Spleen (tissue), 11 donors: ENCODE results near the gene CDC42EP1. TPM values are rescaled to one million over a fixed set of nuclear protein-coding genes. Genes with fewer than 3 reads are reported as not detected.

Experiments
- DNase-seq: peaks from one replicate; pipeline ENCODE4 v3.0.0-alpha.2; 2020
- H3K27ac ChIP-seq, 8 donors: fragments of 200-600 bp; sonication (generic) in 7 of 8; 1 replicate in 4 of 8; 2 replicates in 4 of 8; pipeline versions ENCODE4 v1.5.0 to v1.8.0; 2016 to 2021; ENCODE audit warnings: inconsistent platforms in 4 of 8, mild to moderate bottlenecking in 4 of 8, moderate library complexity in 1 of 8
- H3K27me3 ChIP-seq, 7 donors: fragments of 200-600 bp; sonication (generic) in 6 of 7; replicated peaks in 1 of 7; 1 replicate in 4 of 7; 2 replicates in 3 of 7; pipeline versions ENCODE4 v1.5.0 to v1.8.0; 2016 to 2021; ENCODE audit warnings: inconsistent platforms in 3 of 7, mild to moderate bottlenecking in 1 of 7
- H3K36me3 ChIP-seq, 6 donors: fragments of 200-600 bp; sonication (generic) in 5 of 6; 1 replicate in 4 of 6; 2 replicates in 2 of 6; pipeline versions ENCODE4 v1.5.0 to v1.8.0; 2016 to 2021; ENCODE audit warnings: inconsistent platforms in 2 of 6
- H3K4me1 ChIP-seq, 6 donors: fragments of 200-600 bp; sonication (generic) in 5 of 6; 1 replicate in 3 of 6; 2 replicates in 3 of 6; pipeline versions ENCODE4 v1.5.0 to v1.8.0; 2016 to 2021; ENCODE audit warnings: inconsistent platforms in 3 of 6
- H3K4me3 ChIP-seq, 8 donors: fragments of 200-600 bp; sonication (generic) in 7 of 8; 1 replicate in 4 of 8; 2 replicates in 4 of 8; pipeline versions ENCODE4 v1.5.0 to v1.8.0; 2016 to 2021; ENCODE audit warnings: inconsistent platforms in 4 of 8, mild to moderate bottlenecking in 4 of 8, moderate library complexity in 2 of 8
- H3K9me3 ChIP-seq, 8 donors: fragments of 200-600 bp; sonication (generic) in 7 of 8; 1 replicate in 4 of 8; 2 replicates in 4 of 8; pipeline versions ENCODE4 v1.5.0 to v1.8.0; 2016 to 2021; ENCODE audit warnings: inconsistent platforms in 4 of 8
- POLR2A ChIP-seq, 3 donors: fragments of 450-650 bp; IDR thresholded peaks; one replicate each; pipeline ENCODE4 v1.5.1; 2017; ENCODE audit warnings: antibody characterized with exemption in 3 of 3, mild to moderate bottlenecking in 1 of 3
- POLR2AphosphoS5 ChIP-seq, 3 donors: sonication (generic); formaldehyde crosslinking; IDR thresholded peaks; one replicate each; pipeline ENCODE4 v1.5.1; 2017; ENCODE audit warnings: antibody characterized with exemption in 3 of 3
- WGBS, 5 donors: extraction: QIAGEN DNeasy Blood & Tissue Kit in 3 of 5; methylation state at CpG; one replicate each; pipeline versions ENCODE4 v1.1.5 to v1.1.7; 2013 to 2018; 5-methylcytosine and 5-hydroxymethylcytosine counted together
- intact Hi-C: fragments of 100-400 bp; cut with DNase I; formaldehyde crosslinking; loops from one replicate; pipeline ENCODE4 v1.15.0; 2023; ENCODE audit warnings: low total_unique reads
- polyA plus RNA-seq, 3 donors: library from polyadenylated mRNA; stranded (reverse); fragments of 200-250 nt; gene quantifications; one replicate each; pipeline ENCODE4 v1.2.1, GENCODE V29; 2013
- total RNA-seq, 7 donors: library from RNA; depleted of rRNA in 3 of 7; stranded (reverse); fragments of >200 nt in 3 of 7; fragmentation: NEBNext Ultra II Directional in 4 of 7; extraction: Animal tissue kit (Norgen Biotek cat#: 25700) in 4 of 7; gene quantifications; one replicate each; pipeline versions ENCODE4 v1.1.0 to v1.2.1, GENCODE V29; 2016 to 2021
- TF ChIP-seq, protein P1 (sequence below), 11 experiments: fragments of 200-600 bp in 7 of 11; fragments of 450-650 bp in 4 of 11; sonication (generic) in 4 of 11; IDR thresholded peaks in 8 of 11; conservative IDR thresholded peaks in 3 of 11; 1 replicate in 7 of 11; 2 replicates in 4 of 11; pipeline versions ENCODE4 v1.4.0 to v1.8.0; 2016 to 2021; ENCODE audit warnings: antibody characterized with exemption in 11 of 11, inconsistent platforms in 4 of 11, mild to moderate bottlenecking in 1 of 11
- donor health status: healthy with polysubstance abuse.
- donor health status: DM: no; HTN: no; CAD: no; lungs with moderate emphysema.
- donor health status: DM: no; HTN: no; CAD: no.
- donor health status: Bipolar disorder and iron deficiency.
- donor health status: healthy.
- donor health status: DM: no; HTN: no; CAD: no.
- donor health status: DM: yes; HTN: yes; CAD: no.

Gene CDC42EP1
- total and polyA plus RNA-seq, 10 donors = 4.6 to 35.7 (median 20.1) TPM

- no peak for DNase-seq
- Histone ChIP-seq H3K27me3 (peaks cover 0 to 35% (median 19%) of the 10 kb centered on the region in 7 donors), H3K4me1 (peaks cover 0 to 61% (median 37%) of the 10 kb centered on the region in 6 donors), H3K27ac (no peak overlapping the region), H3K36me3 (peaks cover 0 to 6% (median 0%) of the 10 kb centered on the region in 6 donors), H3K9me3 (peaks cover 0 to 7% (median 0%) of the 10 kb centered on the region in 8 donors), H3K4me3 (no peak overlapping the region)
- TF ChIP-seq, protein P1, sequence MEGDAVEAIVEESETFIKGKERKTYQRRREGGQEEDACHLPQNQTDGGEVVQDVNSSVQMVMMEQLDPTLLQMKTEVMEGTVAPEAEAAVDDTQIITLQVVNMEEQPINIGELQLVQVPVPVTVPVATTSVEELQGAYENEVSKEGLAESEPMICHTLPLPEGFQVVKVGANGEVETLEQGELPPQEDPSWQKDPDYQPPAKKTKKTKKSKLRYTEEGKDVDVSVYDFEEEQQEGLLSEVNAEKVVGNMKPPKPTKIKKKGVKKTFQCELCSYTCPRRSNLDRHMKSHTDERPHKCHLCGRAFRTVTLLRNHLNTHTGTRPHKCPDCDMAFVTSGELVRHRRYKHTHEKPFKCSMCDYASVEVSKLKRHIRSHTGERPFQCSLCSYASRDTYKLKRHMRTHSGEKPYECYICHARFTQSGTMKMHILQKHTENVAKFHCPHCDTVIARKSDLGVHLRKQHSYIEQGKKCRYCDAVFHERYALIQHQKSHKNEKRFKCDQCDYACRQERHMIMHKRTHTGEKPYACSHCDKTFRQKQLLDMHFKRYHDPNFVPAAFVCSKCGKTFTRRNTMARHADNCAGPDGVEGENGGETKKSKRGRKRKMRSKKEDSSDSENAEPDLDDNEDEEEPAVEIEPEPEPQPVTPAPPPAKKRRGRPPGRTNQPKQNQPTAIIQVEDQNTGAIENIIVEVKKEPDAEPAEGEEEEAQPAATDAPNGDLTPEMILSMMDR (IDR thresholded peaks at IDR 0.05 in 8 of 11, conservative IDR thresholded peaks at IDR 0.05 in 3 of 11) = no peak
- TF ChIP-seq POLR2A (IDR thresholded peaks at IDR 0.05) = no peak
- TF ChIP-seq POLR2AphosphoS5 (IDR thresholded peaks at IDR 0.05) = no peak
- WGBS, 5 donors = 91 to 96% (median 93%) methylated on average over 19 to 23 of the region's 23 CpGs
- intact Hi-C loops = no loop called here
Observed at GRCh38 chr22:37515901-37516300, 44.4 kb upstream of the CDC42EP1 start.

DNA sequence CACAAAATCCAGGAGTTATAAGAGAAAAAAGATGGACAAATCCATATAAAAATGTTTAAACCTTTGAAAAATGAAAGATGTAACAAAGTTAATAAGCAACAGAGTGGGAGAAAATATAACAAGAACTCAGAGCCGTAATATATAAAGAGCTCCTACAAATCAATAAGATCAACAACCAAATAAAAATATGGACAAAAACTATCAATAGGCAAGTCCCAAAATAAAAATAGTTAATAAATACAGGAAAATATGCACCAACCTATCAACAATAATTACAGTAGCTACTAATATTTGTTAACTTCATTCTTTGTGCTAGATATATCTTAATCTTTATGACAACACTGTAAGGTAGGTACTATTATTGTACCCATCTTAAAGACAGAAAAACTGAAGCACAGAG lies 43.8 kb upstream of the CDC42EP1 start:
- intact Hi-C loops = no loop called here
- H3K4me3 ChIP-seq = no peak overlapping the region
- no peak for DNase-seq
- peaks cover 0 to 40% (median 19%) of the 10 kb centered on the region in 7 donors for H3K27me3 ChIP-seq
- no peak overlapping the region for H3K27ac ChIP-seq
- H3K9me3 ChIP-seq = peaks cover 0 to 7% (median 0%) of the 10 kb centered on the region in 8 donors
- TF ChIP-seq POLR2A (IDR thresholded peaks at IDR 0.05) (no peak), POLR2AphosphoS5 (IDR thresholded peaks at IDR 0.05) (no peak)
- TF ChIP-seq, protein P1 (IDR thresholded peaks at IDR 0.05 in 8 of 11, conservative IDR thresholded peaks at IDR 0.05 in 3 of 11) = no peak
- WGBS, 5 donors = 55 to 98% (median 93%) methylated on average over 1 of the region's 1 CpG
- H3K36me3 ChIP-seq = peaks cover 0 to 6% (median 0%) of the 10 kb centered on the region in 6 donors
- peaks cover 0 to 62% (median 39%) of the 10 kb centered on the region in 6 donors for H3K4me1 ChIP-seq

DNA sequence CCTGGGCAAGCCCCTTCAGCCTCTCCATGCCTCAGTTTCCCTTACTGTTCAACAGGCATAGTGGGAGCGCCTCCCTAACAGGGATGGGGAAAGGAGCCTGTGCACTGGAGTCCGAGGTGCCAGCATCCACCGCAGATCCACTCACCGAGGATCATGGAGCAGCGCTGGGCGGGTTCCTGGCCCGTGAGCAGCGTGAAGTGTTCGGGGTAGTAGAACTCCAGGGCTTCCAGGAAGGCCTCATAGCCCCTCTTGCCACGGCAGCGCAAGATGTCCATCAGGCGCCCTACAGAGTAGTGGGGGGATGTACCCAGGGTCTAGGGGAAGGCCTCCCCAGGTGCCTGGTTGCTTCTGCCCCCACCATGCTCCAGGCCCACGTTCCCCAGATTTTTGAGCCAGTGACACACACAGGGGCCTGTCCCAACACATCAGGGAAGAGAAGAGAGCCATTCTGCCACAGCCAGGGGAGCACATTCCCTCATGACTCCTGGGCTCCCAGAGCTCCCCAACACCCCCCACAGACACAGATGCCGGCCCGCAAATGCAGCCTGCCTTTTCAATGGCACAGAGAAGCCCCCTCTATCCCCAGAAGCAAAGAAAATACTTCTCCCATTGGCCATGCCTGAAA lies 42.3 kb upstream of the CDC42EP1 start:
- Histone ChIP-seq H3K4me1 (peaks cover 0 to 49% (median 30%) of the 10 kb centered on the region in 6 donors), H3K36me3 (peaks cover 0 to 6% (median 0%) of the 10 kb centered on the region in 6 donors), H3K27me3 (peaks cover 0 to 55% (median 19%) of the 10 kb centered on the region in 7 donors), H3K9me3 (peaks cover 0 to 7% (median 0%) of the 10 kb centered on the region in 8 donors), H3K27ac (peak overlapping the region in 3 of 8 donors; percentile 59 to 70 (median 68)), H3K4me3 (peak overlapping the region in 6 of 8 donors; percentile 52 to 81 (median 56))
- DNase-seq = no peak
- intact Hi-C loops = no loop called here
- WGBS, 5 donors = 81 to 93% (median 92%) methylated on average over 7 to 15 of the region's 15 CpGs
- TF ChIP-seq, protein P1 (IDR thresholded peaks at IDR 0.05 in 8 of 11, conservative IDR thresholded peaks at IDR 0.05 in 3 of 11) = no peak
- TF ChIP-seq POLR2AphosphoS5 (IDR thresholded peaks at IDR 0.05) (no peak), POLR2A (IDR thresholded peaks at IDR 0.05) (no peak)

DNA sequence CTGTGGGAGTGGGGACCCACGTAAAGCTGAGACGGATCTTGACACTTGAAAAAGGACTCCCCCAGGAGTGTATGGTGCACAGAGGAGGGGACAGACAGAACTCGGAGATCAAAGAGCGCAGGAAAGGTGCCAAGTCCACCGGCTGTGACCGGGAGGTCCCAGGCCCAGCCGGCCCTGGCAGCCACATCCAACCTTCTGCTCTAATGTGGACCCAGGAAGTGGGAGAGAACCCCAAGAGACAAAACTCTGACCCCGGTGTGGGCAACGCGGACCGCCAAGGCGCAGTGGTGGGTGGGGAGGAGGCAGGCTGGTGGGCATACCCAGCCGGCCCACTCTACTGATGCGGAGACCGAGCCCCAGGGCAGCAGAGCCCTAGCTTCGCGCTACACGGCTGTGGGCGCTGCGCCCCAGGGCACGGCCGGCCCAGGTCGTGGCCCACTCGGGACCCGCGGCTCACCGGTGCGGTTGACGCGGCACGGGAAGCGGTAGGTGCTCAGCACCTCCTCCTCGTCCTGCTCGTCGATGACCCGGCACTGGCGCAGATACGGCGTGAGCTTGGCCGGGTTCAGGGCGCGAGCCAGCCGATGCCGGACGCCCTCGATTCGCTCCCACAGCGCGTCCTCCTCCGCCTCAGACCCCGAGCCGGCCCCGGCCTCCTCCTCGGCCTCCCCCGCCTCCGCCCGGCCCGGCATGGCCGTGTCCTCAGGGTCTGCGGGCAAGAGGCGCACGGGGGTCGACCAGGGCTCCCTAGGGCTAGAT lies 41.6 kb upstream of the CDC42EP1 start:
- WGBS, 5 donors = 15 to 23% (median 20%) methylated on average over 17 to 63 of the region's 63 CpGs
- TF ChIP-seq, protein P1 (IDR thresholded peaks at IDR 0.05 in 8 of 11, conservative IDR thresholded peaks at IDR 0.05 in 3 of 11) = no peak
- no peak for TF ChIP-seq POLR2A (IDR thresholded peaks at IDR 0.05)
- peak in 1 of 3 donors; percentile 27 for TF ChIP-seq POLR2AphosphoS5 (IDR thresholded peaks at IDR 0.05)
- H3K4me3 ChIP-seq = peak overlapping the region; percentile 38 to 81 (median 54)
- no peak for DNase-seq
- peaks cover 0 to 7% (median 0%) of the 10 kb centered on the region in 8 donors for H3K9me3 ChIP-seq
- peaks cover 0 to 59% (median 19%) of the 10 kb centered on the region in 7 donors for H3K27me3 ChIP-seq
- peak overlapping the region in 5 of 8 donors; percentile 44 to 70 (median 59) for H3K27ac ChIP-seq
- intact Hi-C loops = no loop called here
- H3K4me1 ChIP-seq = peaks cover 0 to 44% (median 26%) of the 10 kb centered on the region in 6 donors
- H3K36me3 ChIP-seq = peaks cover 0 to 6% (median 0%) of the 10 kb centered on the region in 6 donors
